Stomach smooth muscle (tissue), 2 donors: ENCODE results near the gene PRSS16.

Source experiments
- H3K27ac ChIP-seq: one replicate; pipeline ENCODE4 v1.7.0; 2013; ENCODE audit warnings: mild to moderate bottlenecking, low read length, inconsistent platforms
- H3K27me3 ChIP-seq, 2 donors: one replicate each; pipeline ENCODE4 v1.7.0; 2013; ENCODE audit warnings: low read length in 2 of 2; ENCODE audit not compliant: insufficient read depth in 2 of 2, control insufficient read depth in 1 of 2
- H3K36me3 ChIP-seq, 2 donors: one replicate each; pipeline ENCODE4 v1.7.0; 2013; ENCODE audit warnings: low read length in 2 of 2; ENCODE audit not compliant: control insufficient read depth in 2 of 2, insufficient read depth in 2 of 2
- H3K4me1 ChIP-seq: one replicate; pipeline ENCODE4 v1.7.0; 2013; ENCODE audit warnings: low read length; ENCODE audit not compliant: control insufficient read depth, insufficient read depth
- H3K4me3 ChIP-seq, 2 donors: one replicate each; pipeline ENCODE4 v1.7.0; 2013; ENCODE audit warnings: low read length in 2 of 2
- H3K9ac ChIP-seq, 2 donors: one replicate each; pipeline ENCODE4 v1.7.0; 2013; ENCODE audit warnings: low read length in 2 of 2, mild to moderate bottlenecking in 1 of 2
- H3K9me3 ChIP-seq, 2 donors: one replicate each; pipeline ENCODE4 v1.7.0; 2013; ENCODE audit warnings: low read length in 2 of 2; ENCODE audit not compliant: control insufficient read depth in 2 of 2
- donor health status: healthy.
- donor health status: Pancreatic carcinoma.

PRSS16 gene

DNA sequence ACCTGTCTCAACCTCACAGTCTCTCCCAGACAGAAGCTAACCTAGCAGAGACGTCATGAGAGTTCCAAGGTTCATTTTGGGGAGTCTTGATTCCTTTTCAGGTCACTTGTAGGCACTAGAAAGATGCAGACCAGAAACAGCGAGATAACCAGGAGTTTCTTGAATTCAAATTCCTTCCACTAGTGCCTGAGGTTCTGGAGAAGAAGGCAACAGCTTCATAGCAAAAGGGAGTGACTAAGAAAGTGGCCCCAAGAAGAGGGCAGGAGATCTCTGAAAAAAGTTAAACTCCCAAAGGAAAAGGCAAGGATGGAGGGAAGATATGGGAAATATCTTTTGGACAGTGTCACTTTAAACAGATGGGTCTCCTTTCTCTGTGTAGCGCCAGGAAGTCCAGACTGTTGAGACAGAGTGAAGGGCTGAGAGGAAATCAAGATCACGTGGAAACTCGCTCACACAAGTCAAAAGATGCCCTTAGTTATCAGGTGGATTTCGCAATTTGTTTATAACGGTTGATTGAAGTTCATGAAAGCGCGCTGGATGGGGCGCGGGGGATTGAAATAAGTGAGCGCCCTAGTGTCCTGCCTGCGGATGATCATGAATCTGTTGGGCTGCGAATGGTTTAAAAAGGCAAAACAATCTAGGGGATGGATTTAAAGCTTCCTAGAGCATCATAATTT lies 4.8 kb upstream of the PRSS16 start:
- Histone ChIP-seq H3K27me3 (peaks cover 31 to 37% of the 10 kb centered on the region in 2 donors), H3K9ac (no peak overlapping the region), H3K36me3 (no peaks in the 10 kb centered on the region), H3K9me3 (no peaks in the 10 kb centered on the region), H3K4me1 (no peaks in the 10 kb centered on the region), H3K27ac (no peak overlapping the region), H3K4me3 (no peak overlapping the region)

DNA sequence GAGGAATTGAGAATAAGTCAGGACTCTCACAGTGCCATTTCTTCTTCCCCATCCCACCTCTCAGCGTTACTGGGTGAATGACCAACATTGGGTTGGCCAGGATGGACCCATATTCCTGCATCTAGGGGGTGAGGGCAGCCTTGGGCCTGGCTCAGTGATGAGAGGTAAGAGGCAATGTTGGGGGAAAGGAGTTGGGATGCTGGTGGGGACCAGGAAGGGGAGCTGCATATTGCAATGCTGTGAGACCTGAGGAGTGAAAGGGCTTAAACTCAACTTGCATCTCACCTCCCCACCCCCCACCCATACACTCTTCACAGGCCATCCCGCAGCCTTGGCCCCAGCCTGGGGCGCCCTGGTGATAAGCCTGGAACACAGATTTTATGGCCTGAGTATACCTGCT lies 1.3 kb downstream of the PRSS16 start:
- Histone ChIP-seq H3K9ac (no peak overlapping the region), H3K27ac (no peak overlapping the region), H3K36me3 (no peaks in the 10 kb centered on the region), H3K4me1 (peaks cover 13% of the 10 kb centered on the region), H3K4me3 (no peak overlapping the region), H3K27me3 (peaks cover 47 to 56% of the 10 kb centered on the region in 2 donors), H3K9me3 (no peaks in the 10 kb centered on the region)

DNA sequence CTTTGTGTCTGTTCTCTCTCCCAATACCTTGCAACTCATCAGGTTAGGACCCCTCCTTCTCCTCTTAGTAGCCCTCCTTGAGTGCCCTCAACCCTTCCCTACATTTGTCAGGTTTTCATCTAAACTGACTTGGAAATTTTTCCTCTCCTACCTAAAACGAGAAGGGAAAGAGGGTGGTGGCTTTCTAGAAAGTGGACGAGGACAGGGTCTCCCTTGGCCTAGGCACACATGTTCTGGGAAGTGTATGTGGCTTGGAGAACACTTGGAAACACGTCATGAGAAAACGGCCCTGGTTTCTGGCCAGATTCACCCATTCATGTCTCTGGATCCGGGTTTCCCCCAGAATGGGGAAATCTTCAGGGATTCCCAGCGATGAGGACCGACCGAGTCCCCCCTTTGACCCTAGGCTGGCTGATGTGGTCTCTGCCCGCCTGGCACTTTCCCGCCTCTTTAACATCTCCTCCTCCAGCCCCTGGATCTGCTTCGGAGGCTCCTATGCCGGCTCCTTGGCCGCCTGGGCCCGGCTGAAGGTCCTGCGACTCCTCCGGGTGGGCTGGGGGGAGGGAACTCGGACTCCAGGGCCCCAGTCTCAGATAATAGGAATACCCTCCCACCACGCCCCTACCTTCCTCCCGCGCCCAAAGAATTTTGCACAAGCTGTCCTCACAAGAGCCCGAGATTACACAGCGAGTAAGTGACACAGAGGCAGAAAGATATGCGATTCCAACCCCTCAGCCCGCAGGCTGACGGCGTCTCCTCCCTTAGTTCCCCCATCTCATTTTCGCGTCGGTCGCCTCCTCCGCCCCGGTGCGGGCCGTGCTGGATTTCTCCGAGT lies 3.0 kb downstream of the PRSS16 start:
- H3K4me1 ChIP-seq: peaks cover 13% of the 10 kb centered on the region
- peaks cover 55 to 71% of the 10 kb centered on the region in 2 donors for H3K27me3 ChIP-seq
- no peaks in the 10 kb centered on the region for H3K9me3 ChIP-seq
- H3K27ac ChIP-seq: no peak overlapping the region
- H3K4me3 ChIP-seq: peak overlapping the region; percentile 60 to 68
- no peak overlapping the region for H3K9ac ChIP-seq
- no peaks in the 10 kb centered on the region for H3K36me3 ChIP-seq

DNA sequence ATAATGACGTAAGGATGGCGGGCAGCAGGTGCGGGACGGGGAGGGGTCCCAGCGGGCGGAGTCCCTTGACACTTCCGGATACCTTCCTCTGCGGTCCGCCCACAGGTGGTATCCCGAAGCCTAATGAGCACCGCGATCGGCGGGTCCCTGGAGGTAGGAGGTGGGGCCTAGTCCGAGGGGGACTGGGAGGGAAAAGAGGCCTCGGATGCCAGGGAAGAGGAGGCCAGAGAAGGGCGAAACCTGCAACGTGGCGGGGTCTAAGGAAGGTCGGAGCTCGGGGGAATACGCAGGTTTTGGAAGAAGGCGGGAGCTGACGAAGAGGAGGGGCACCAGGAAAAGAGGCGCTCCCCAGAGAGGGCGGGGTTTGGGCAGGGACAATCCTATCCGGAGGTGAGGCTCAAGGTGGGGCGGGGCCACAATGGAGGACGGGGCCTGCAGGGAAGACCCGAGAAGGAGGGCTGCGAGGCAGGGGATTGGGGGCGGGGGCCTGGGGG lies 3.7 kb downstream of the PRSS16 start:
- Histone ChIP-seq H3K27me3 (peaks cover 57 to 66% of the 10 kb centered on the region in 2 donors), H3K27ac (no peak overlapping the region), H3K4me3 (peak overlapping the region; percentile 60 to 68), H3K9me3 (no peaks in the 10 kb centered on the region), H3K4me1 (peaks cover 13% of the 10 kb centered on the region), H3K9ac (no peak overlapping the region), H3K36me3 (no peaks in the 10 kb centered on the region)

DNA sequence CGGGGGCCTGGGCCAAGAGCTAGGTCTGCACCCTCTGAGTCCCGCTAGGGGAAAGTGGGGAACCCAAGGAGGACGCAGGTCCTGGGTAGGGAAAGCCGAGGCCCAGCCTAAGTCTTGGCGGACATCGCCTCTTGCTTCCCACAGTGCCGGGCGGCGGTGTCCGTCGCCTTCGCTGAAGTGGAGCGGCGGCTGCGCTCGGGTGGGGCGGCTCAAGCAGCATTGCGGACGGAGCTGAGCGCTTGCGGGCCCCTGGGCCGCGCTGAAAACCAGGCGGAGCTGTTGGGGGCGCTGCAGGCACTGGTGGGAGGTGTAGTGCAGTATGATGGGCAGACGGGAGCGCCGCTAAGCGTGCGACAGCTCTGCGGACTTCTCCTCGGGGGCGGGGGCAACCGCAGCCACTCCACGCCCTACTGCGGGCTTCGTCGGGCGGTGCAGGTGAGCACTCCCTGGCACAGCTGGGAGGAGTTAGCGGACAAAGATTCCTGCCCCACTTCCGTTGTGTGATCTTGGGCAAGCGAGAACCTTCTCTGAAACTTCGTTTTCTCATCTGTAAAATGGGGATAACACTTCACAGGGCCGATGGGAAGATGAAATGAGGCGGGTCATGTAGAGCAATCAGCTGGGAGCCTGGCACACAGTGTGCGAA lies 4.2 kb downstream of the PRSS16 start:
- peaks cover 59 to 66% of the 10 kb centered on the region in 2 donors for H3K27me3 ChIP-seq
- H3K4me1 ChIP-seq: peaks cover 13% of the 10 kb centered on the region
- H3K9me3 ChIP-seq: no peaks in the 10 kb centered on the region
- H3K9ac ChIP-seq: no peak overlapping the region
- no peak overlapping the region for H3K27ac ChIP-seq
- peak overlapping the region; percentile 48 to 68 for H3K4me3 ChIP-seq
- H3K36me3 ChIP-seq: no peaks in the 10 kb centered on the region

DNA sequence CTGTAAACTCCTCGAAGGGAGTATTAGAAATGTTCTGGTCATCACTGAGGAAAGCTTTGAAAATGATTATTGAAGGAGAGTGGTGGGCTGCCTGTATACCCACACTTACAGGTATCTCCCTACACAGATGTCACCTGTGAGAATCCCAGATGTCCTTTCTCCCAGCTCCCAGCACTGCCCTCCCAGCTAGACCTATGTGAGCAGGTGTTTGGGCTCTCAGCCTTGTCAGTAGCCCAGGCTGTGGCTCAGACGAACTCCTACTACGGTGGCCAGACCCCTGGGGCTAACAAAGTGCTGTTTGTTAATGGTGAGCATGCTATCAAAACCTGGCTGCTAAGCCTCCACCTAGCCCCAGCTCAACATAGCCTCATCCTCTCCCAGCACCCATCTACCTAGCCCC lies 7.1 kb downstream of the PRSS16 start:
- Histone ChIP-seq H3K4me1 (peaks cover 13% of the 10 kb centered on the region), H3K9me3 (no peaks in the 10 kb centered on the region), H3K4me3 (no peak overlapping the region), H3K9ac (no peak overlapping the region), H3K27ac (no peak overlapping the region), H3K36me3 (no peaks in the 10 kb centered on the region), H3K27me3 (peaks cover 50 to 58% of the 10 kb centered on the region in 2 donors)

DNA sequence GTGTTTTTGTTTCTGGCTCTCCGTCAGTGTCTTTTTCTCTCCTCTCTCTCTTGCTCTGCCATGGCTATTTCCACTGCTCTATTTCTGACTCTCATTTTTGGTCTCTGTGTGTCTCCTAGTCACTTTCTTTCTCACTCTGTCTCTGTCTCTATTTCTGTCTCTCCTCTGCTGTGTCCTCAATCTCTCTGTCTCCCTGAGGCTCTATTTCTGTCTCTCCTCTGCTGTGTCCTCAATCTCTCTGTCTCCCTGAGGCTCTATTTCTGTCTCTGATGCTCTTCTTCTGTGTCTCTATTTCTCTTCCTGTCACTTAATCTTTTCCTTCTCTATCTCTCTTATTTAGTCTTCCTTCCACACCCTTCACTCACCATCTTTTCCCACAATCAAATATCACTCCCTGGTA lies 8.4 kb downstream of the PRSS16 start:
- H3K36me3 ChIP-seq: no peaks in the 10 kb centered on the region
- peaks cover 11% of the 10 kb centered on the region for H3K4me1 ChIP-seq
- peaks cover 54 to 58% of the 10 kb centered on the region in 2 donors for H3K27me3 ChIP-seq
- no peak overlapping the region for H3K9ac ChIP-seq
- H3K9me3 ChIP-seq: no peaks in the 10 kb centered on the region
- no peak overlapping the region for H3K27ac ChIP-seq
- H3K4me3 ChIP-seq: no peak overlapping the region

DNA sequence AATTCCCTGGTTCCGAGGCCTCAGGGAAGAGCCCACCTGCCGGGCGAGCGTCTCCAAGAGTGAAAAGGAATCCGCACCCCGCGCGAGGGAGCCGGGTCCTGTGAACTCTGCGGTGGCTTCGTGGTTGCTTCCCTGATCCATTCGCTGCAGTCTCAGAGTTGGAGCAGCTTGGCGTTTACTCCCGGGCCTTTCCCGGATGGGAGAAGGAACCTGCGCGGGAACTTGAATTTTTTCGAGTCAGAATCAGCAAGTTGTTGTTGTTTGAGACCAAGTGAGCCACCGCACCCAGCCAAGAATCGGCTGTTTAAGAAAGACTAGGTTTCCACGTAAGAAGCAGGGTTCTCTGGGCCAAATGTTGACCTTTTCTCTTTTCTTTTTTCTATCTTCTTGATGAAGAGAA lies 12.9 kb downstream of the PRSS16 start:
- Histone ChIP-seq H3K27me3 (peaks cover 28 to 32% of the 10 kb centered on the region in 2 donors), H3K9me3 (no peaks in the 10 kb centered on the region), H3K27ac (no peak overlapping the region), H3K36me3 (no peaks in the 10 kb centered on the region), H3K4me1 (no peaks in the 10 kb centered on the region), H3K4me3 (no peak overlapping the region), H3K9ac (no peak overlapping the region)

DNA sequence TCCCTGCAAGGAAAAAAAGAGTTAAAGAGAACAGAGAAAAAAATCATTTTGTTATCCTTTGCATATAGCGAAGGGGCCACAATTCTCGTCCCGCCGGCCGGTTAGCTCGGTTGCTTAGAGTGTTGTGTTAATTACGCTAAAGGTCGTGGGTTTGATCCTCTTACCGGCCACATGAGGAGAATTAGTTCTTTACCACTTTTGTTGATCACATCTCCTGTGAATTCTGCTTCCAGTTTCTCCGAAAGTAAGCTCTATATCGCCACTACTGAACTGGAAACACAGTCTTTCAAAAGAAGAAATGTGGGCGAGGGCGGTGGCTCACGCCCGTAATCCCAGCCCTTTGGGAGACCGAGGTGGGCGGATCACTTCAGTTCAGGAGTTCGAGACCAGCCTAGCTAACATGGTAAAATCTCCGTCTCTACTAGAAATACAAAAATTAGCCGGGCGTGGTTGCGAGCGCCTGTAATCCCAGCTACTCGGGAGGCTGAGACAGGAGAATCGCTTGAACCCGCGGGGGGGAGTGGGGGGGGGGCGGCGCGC lies 13.4 kb downstream of the PRSS16 start:
- Histone ChIP-seq H3K36me3 (no peaks in the 10 kb centered on the region), H3K27me3 (peaks cover 25 to 30% of the 10 kb centered on the region in 2 donors), H3K9ac (no peak overlapping the region), H3K9me3 (no peaks in the 10 kb centered on the region), H3K27ac (no peak overlapping the region), H3K4me1 (no peaks in the 10 kb centered on the region), H3K4me3 (no peak overlapping the region)

DNA sequence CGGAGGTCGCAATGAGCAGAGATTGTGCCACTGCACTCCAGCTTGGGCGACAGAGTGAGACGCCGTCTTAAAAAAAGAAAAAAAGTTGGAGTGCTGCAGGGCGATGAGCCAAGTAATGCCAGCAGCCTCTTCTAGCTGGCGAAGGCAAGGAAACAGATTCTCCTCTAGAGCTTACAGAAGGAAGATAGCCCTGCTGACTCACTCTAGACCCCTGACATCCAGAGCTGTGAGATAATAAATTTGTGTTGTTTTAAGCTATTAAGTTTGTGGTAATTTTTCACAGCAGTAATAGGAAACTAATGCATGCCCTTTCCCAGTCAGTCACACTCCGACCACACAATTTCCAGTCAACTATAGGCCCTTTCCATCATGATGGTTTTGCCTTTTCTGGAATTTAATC lies 16.4 kb downstream of the PRSS16 start:
- no peak overlapping the region for H3K27ac ChIP-seq
- no peaks in the 10 kb centered on the region for H3K9me3 ChIP-seq
- no peak overlapping the region for H3K4me3 ChIP-seq
- peaks cover 23 to 32% of the 10 kb centered on the region in 2 donors for H3K27me3 ChIP-seq
- no peak overlapping the region for H3K9ac ChIP-seq
- H3K36me3 ChIP-seq: no peaks in the 10 kb centered on the region
- no peaks in the 10 kb centered on the region for H3K4me1 ChIP-seq
